Glutamatergic neuron (in vitro differentiated cells): ENCODE data around the gene PCP4L1. TPM values are rescaled to one million over a fixed set of nuclear protein-coding genes. Genes with fewer than 3 reads are reported as not detected.

Experiments
- DNase-seq: peaks from one replicate; pipeline ENCODE4 v3.0.0; 2022
- H3K27ac Mint-ChIP-seq: one replicate; pipeline ENCODE4 v1.8.0; 2020; ENCODE audit warnings: mild to moderate bottlenecking, mixed read lengths, inconsistent platforms; ENCODE audit not compliant: unreplicated experiment
- H3K27me3 Mint-ChIP-seq: one replicate; pipeline ENCODE4 v1.8.0; 2020; ENCODE audit warnings: mild to moderate bottlenecking, moderate library complexity, mixed read lengths, inconsistent platforms; ENCODE audit not compliant: unreplicated experiment
- H3K36me3 Mint-ChIP-seq: one replicate; pipeline ENCODE4 v1.8.0; 2020; ENCODE audit warnings: mild to moderate bottlenecking, mixed read lengths, inconsistent platforms; ENCODE audit not compliant: unreplicated experiment
- H3K4me1 Mint-ChIP-seq: one replicate; pipeline ENCODE4 v1.8.0; 2020; ENCODE audit warnings: mild to moderate bottlenecking, low read depth, mixed read lengths, inconsistent platforms; ENCODE audit not compliant: unreplicated experiment
- H3K4me3 Mint-ChIP-seq: one replicate; pipeline ENCODE4 v1.8.0; 2020; ENCODE audit warnings: mild to moderate bottlenecking, mixed read lengths, inconsistent platforms; ENCODE audit not compliant: unreplicated experiment
- H3K9me3 Mint-ChIP-seq: one replicate; pipeline ENCODE4 v1.8.0; 2020; ENCODE audit warnings: mild to moderate bottlenecking, moderate library complexity, mixed read lengths, inconsistent platforms; ENCODE audit not compliant: unreplicated experiment
- long read RNA-seq: library from polyadenylated mRNA; unstranded; transcript quantifications from one replicate; pipeline ENCODE4 v2.0.0, GENCODE V29; 2020; ENCODE audit not compliant: unreplicated experiment
- total RNA-seq: library from RNA; stranded (reverse); fragmentation: NEBNext Ultra II Directional; extraction: Animal tissue kit (Norgen Biotek cat#: 25700); gene quantifications from one replicate; pipeline ENCODE4 v1.2.1, GENCODE V29; 2021; ENCODE audit not compliant: unreplicated experiment
- TF ChIP-seq, protein P1 (sequence below): fragments of 200-600 bp; sonication (generic); IDR thresholded peaks from one replicate; pipeline ENCODE4 v1.5.0; 2021; ENCODE audit not compliant: partially characterized antibody, unreplicated experiment

PCP4L1 gene
- total RNA-seq = 1.1 TPM
- long read RNA-seq, partial matches to known transcripts = 0 of 2 reads
- long read RNA-seq, other reads (novel, unspliced or antisense) = 0 of 2 reads

GRCh38 chr1:161258439-161259344 lies at the start of gene PCP4L1:
Gene PCP4L1, plus strand, starts transcription at chr1:161258745. Its CDS starts 230 bp downstream, at chr1:161258975.
- peak within 1 kb of the TSS; percentile 55 for H3K27ac Mint-ChIP-seq
- peaks cover 19% of the 10 kb centered on the region for H3K27me3 Mint-ChIP-seq
- peaks cover 22% of the 10 kb centered on the region for H3K4me1 Mint-ChIP-seq
- peaks cover 13% of the 10 kb centered on the region for H3K9me3 Mint-ChIP-seq
- peak; percentile 79 for DNase-seq
- peaks cover 21% of the 10 kb centered on the region for H3K36me3 Mint-ChIP-seq
- peak within 1 kb of the TSS; percentile 69 for H3K4me3 Mint-ChIP-seq
- TF ChIP-seq, protein P1, sequence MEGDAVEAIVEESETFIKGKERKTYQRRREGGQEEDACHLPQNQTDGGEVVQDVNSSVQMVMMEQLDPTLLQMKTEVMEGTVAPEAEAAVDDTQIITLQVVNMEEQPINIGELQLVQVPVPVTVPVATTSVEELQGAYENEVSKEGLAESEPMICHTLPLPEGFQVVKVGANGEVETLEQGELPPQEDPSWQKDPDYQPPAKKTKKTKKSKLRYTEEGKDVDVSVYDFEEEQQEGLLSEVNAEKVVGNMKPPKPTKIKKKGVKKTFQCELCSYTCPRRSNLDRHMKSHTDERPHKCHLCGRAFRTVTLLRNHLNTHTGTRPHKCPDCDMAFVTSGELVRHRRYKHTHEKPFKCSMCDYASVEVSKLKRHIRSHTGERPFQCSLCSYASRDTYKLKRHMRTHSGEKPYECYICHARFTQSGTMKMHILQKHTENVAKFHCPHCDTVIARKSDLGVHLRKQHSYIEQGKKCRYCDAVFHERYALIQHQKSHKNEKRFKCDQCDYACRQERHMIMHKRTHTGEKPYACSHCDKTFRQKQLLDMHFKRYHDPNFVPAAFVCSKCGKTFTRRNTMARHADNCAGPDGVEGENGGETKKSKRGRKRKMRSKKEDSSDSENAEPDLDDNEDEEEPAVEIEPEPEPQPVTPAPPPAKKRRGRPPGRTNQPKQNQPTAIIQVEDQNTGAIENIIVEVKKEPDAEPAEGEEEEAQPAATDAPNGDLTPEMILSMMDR = no peak

- no peak overlapping the region for H3K4me3 Mint-ChIP-seq
- TF ChIP-seq, protein P1 = peak; percentile 79
- peaks cover 3% of the 10 kb centered on the region for H3K27me3 Mint-ChIP-seq
- DNase-seq = peak; percentile 82
- H3K9me3 Mint-ChIP-seq = peaks cover 5% of the 10 kb centered on the region
- H3K4me1 Mint-ChIP-seq = no peaks in the 10 kb centered on the region
- H3K27ac Mint-ChIP-seq = peak overlapping the region; percentile 30
- H3K36me3 Mint-ChIP-seq = peaks cover 9% of the 10 kb centered on the region
Measured at GRCh38 chr1:161209790-161210409, 48.6 kb upstream of the PCP4L1 start.

DNA sequence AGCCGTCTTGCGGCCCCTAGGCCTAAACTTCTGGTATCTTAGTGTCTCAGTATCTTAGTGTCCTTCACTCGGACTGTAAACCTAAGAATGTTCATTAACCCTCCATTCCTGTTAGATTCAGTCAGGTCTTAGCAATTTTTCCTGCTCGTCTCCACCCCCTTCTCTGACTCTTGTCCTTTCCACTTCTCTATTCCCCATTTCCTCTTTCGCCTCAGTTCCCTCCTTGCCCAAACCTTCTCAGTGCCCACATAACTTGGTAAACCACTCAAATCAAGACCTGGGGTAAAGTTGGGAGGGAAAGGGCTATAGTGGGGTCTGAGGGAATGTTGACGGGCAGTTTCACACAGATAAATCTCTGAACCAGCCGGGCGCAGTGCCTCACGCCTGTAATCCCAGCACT lies 44.2 kb upstream of the PCP4L1 start:
- no peak for DNase-seq
- H3K36me3 Mint-ChIP-seq = peaks cover 4% of the 10 kb centered on the region
- H3K27ac Mint-ChIP-seq = peak overlapping the region; percentile 23
- peaks cover 7% of the 10 kb centered on the region for H3K9me3 Mint-ChIP-seq
- H3K4me1 Mint-ChIP-seq = no peaks in the 10 kb centered on the region
- H3K27me3 Mint-ChIP-seq = peaks cover 3% of the 10 kb centered on the region
- no peak overlapping the region for H3K4me3 Mint-ChIP-seq
- TF ChIP-seq, protein P1 = no peak

- DNase-seq = no peak
- H3K27me3 Mint-ChIP-seq = peaks cover 3% of the 10 kb centered on the region
- TF ChIP-seq, protein P1 = no peak
- H3K4me3 Mint-ChIP-seq = no peak within 1 kb of the TSS
- H3K9me3 Mint-ChIP-seq = peaks cover 7% of the 10 kb centered on the region
- H3K36me3 Mint-ChIP-seq = peaks cover 4% of the 10 kb centered on the region
- H3K4me1 Mint-ChIP-seq = no peaks in the 10 kb centered on the region
- peak within 1 kb of the TSS; percentile 23 for H3K27ac Mint-ChIP-seq
Measured at GRCh38 chr1:161215076-161215475, 43.5 kb upstream of the PCP4L1 start, which contains the start of gene FCER1G. Gene FCER1G, plus strand, starts transcription at chr1:161215295. Its CDS starts 27 bp downstream, at chr1:161215322.
